ENCODE results near the gene DCAF5.

The DCAF5 gene

GRCh38 chr14:69141550-69141949 lies 11.4 kb downstream of the DCAF5 start:
- no peaks in the 10 kb centered on the region for H3K27me3 ChIP-seq (ENCODE audit: control insufficient read depth, insufficient read depth, low read length)
- no peak overlapping the region for H3K27ac ChIP-seq (ENCODE audit: low read length)
- H3K36me3 ChIP-seq (ENCODE audit: control insufficient read depth, insufficient read depth, low read length): no peaks in the 10 kb centered on the region
- no CpG with 5 or more reads among the region's 1 CpG for WGBS (ENCODE audit: insufficient coverage, insufficient read length)
- H3K4me3 ChIP-seq (ENCODE audit: low read length): no peak overlapping the region
- no peak for DNase-seq (ENCODE audit: low read depth, low spot score)
- no peaks in the 10 kb centered on the region for H3K4me1 ChIP-seq (ENCODE audit: control insufficient read depth, insufficient read depth, low read length)
- no peaks in the 10 kb centered on the region for H3K9me3 ChIP-seq (ENCODE audit: control insufficient read depth, insufficient read depth, low read length)

GRCh38 chr14:69139743-69140142 lies 13.2 kb downstream of the DCAF5 start:
- H3K36me3 ChIP-seq (ENCODE audit: control insufficient read depth, insufficient read depth, low read length): no peaks in the 10 kb centered on the region
- DNase-seq (ENCODE audit: low read depth, low spot score): no peak
- no CpG with 5 or more reads among the region's 7 CpGs for whole genome bisulfite sequencing (ENCODE audit: insufficient coverage, insufficient read length)
- no peaks in the 10 kb centered on the region for H3K9me3 ChIP-seq (ENCODE audit: control insufficient read depth, insufficient read depth, low read length)
- H3K27ac ChIP-seq (ENCODE audit: low read length): no peak overlapping the region
- no peak overlapping the region for H3K4me3 ChIP-seq (ENCODE audit: low read length)
- no peaks in the 10 kb centered on the region for H3K27me3 ChIP-seq (ENCODE audit: control insufficient read depth, insufficient read depth, low read length)
- H3K4me1 ChIP-seq (ENCODE audit: control insufficient read depth, insufficient read depth, low read length): no peaks in the 10 kb centered on the region

GRCh38 chr14:69137843-69138535 lies 14.9 kb downstream of the DCAF5 start:
- Histone ChIP-seq H3K27me3 (ENCODE audit: control insufficient read depth, insufficient read depth, low read length) (no peaks in the 10 kb centered on the region), H3K4me1 (ENCODE audit: control insufficient read depth, insufficient read depth, low read length) (no peaks in the 10 kb centered on the region), H3K27ac (ENCODE audit: low read length) (no peak overlapping the region), H3K4me3 (ENCODE audit: low read length) (no peak overlapping the region), H3K9me3 (ENCODE audit: control insufficient read depth, insufficient read depth, low read length) (no peaks in the 10 kb centered on the region), H3K36me3 (ENCODE audit: control insufficient read depth, insufficient read depth, low read length) (no peaks in the 10 kb centered on the region)
- DNase-seq (ENCODE audit: low read depth, low spot score): no peak
- no CpG with 5 or more reads among the region's 2 CpGs for WGBS (ENCODE audit: insufficient coverage, insufficient read length)

- Histone ChIP-seq H3K9me3 (ENCODE audit: control insufficient read depth, insufficient read depth, low read length) (no peaks in the 10 kb centered on the region), H3K4me1 (ENCODE audit: control insufficient read depth, insufficient read depth, low read length) (no peaks in the 10 kb centered on the region), H3K27me3 (ENCODE audit: control insufficient read depth, insufficient read depth, low read length) (no peaks in the 10 kb centered on the region), H3K4me3 (ENCODE audit: low read length) (no peak overlapping the region), H3K36me3 (ENCODE audit: control insufficient read depth, insufficient read depth, low read length) (no peaks in the 10 kb centered on the region), H3K27ac (ENCODE audit: low read length) (no peak overlapping the region)
- no peak for DNase-seq (ENCODE audit: low read depth, low spot score)
- no CpG with 5 or more reads among the region's 1 CpG for WGBS (ENCODE audit: insufficient coverage, insufficient read length)
Observed at GRCh38 chr14:69137416-69137815, 15.5 kb downstream of the DCAF5 start.

GRCh38 chr14:69135133-69135532 lies 17.8 kb downstream of the DCAF5 start:
- no CpG with 5 or more reads among the region's 4 CpGs for WGBS (ENCODE audit: insufficient coverage, insufficient read length)
- Histone ChIP-seq H3K36me3 (ENCODE audit: control insufficient read depth, insufficient read depth, low read length) (no peaks in the 10 kb centered on the region), H3K9me3 (ENCODE audit: control insufficient read depth, insufficient read depth, low read length) (no peaks in the 10 kb centered on the region), H3K27ac (ENCODE audit: low read length) (no peak overlapping the region), H3K4me1 (ENCODE audit: control insufficient read depth, insufficient read depth, low read length) (no peaks in the 10 kb centered on the region), H3K27me3 (ENCODE audit: control insufficient read depth, insufficient read depth, low read length) (no peaks in the 10 kb centered on the region), H3K4me3 (ENCODE audit: low read length) (no peak overlapping the region)
- no peak for DNase-seq (ENCODE audit: low read depth, low spot score)

GRCh38 chr14:69133206-69134125 lies 19.5 kb downstream of the DCAF5 start:
- DNase-seq (ENCODE audit: low read depth, low spot score): no peak
- Histone ChIP-seq H3K36me3 (ENCODE audit: control insufficient read depth, insufficient read depth, low read length) (no peaks in the 10 kb centered on the region), H3K27ac (ENCODE audit: low read length) (no peak overlapping the region), H3K4me3 (ENCODE audit: low read length) (no peak overlapping the region), H3K9me3 (ENCODE audit: control insufficient read depth, insufficient read depth, low read length) (no peaks in the 10 kb centered on the region), H3K4me1 (ENCODE audit: control insufficient read depth, insufficient read depth, low read length) (peaks cover under 1% of the 10 kb centered on the region; the same call in 1 of the 2 replicates), H3K27me3 (ENCODE audit: control insufficient read depth, insufficient read depth, low read length) (no peaks in the 10 kb centered on the region)
- no CpG with 5 or more reads among the region's 3 CpGs for WGBS (ENCODE audit: insufficient coverage, insufficient read length)

GRCh38 chr14:69132513-69133181 lies 20.3 kb downstream of the DCAF5 start:
- no CpG with 5 or more reads among the region's 4 CpGs for WGBS (ENCODE audit: insufficient coverage, insufficient read length)
- no peak for DNase-seq (ENCODE audit: low read depth, low spot score)
- H3K4me1 ChIP-seq (ENCODE audit: control insufficient read depth, insufficient read depth, low read length): peaks cover 1% of the 10 kb centered on the region; the same call in 1 of the 2 replicates
- no peaks in the 10 kb centered on the region for H3K9me3 ChIP-seq (ENCODE audit: control insufficient read depth, insufficient read depth, low read length)
- H3K27ac ChIP-seq (ENCODE audit: low read length): no peak overlapping the region
- no peak overlapping the region for H3K4me3 ChIP-seq (ENCODE audit: low read length)
- no peaks in the 10 kb centered on the region for H3K27me3 ChIP-seq (ENCODE audit: control insufficient read depth, insufficient read depth, low read length)
- no peaks in the 10 kb centered on the region for H3K36me3 ChIP-seq (ENCODE audit: control insufficient read depth, insufficient read depth, low read length)

- no peaks in the 10 kb centered on the region for H3K27me3 ChIP-seq (ENCODE audit: control insufficient read depth, insufficient read depth, low read length)
- H3K36me3 ChIP-seq (ENCODE audit: control insufficient read depth, insufficient read depth, low read length): no peaks in the 10 kb centered on the region
- H3K9me3 ChIP-seq (ENCODE audit: control insufficient read depth, insufficient read depth, low read length): no peaks in the 10 kb centered on the region
- WGBS (ENCODE audit: insufficient coverage, insufficient read length): no CpG with 5 or more reads among the region's 2 CpGs
- H3K27ac ChIP-seq (ENCODE audit: low read length): no peak overlapping the region
- no peak overlapping the region for H3K4me3 ChIP-seq (ENCODE audit: low read length)
- DNase-seq (ENCODE audit: low read depth, low spot score): no peak
- H3K4me1 ChIP-seq (ENCODE audit: control insufficient read depth, insufficient read depth, low read length): peaks cover 1% of the 10 kb centered on the region; the same call in 1 of the 2 replicates
Observed at GRCh38 chr14:69131176-69131575, 21.7 kb downstream of the DCAF5 start.

- WGBS (ENCODE audit: insufficient coverage, insufficient read length): no CpG with 5 or more reads among the region's 7 CpGs
Observed at GRCh38 chr14:69129264-69129880, 23.5 kb downstream of the DCAF5 start.

GRCh38 chr14:69118305-69118704 lies 34.6 kb downstream of the DCAF5 start:
- Histone ChIP-seq H3K9me3 (ENCODE audit: control insufficient read depth, insufficient read depth, low read length) (no peaks in the 10 kb centered on the region), H3K4me3 (ENCODE audit: low read length) (no peak overlapping the region), H3K27me3 (ENCODE audit: control insufficient read depth, insufficient read depth, low read length) (no peaks in the 10 kb centered on the region), H3K27ac (ENCODE audit: low read length) (no peak overlapping the region), H3K4me1 (ENCODE audit: control insufficient read depth, insufficient read depth, low read length) (no peaks in the 10 kb centered on the region), H3K36me3 (ENCODE audit: control insufficient read depth, insufficient read depth, low read length) (0 out of 2 replicates have a peak, but pooled peaks cover 3% of the 10 kb centered on the region)
- no peak for DNase-seq (ENCODE audit: low read depth, low spot score)
- WGBS (ENCODE audit: insufficient coverage, insufficient read length): no CpG with 5 or more reads among the region's 1 CpG

More at GRCh38 chr14:69129264-69129880, 23.5 kb downstream of the DCAF5 start:
- no peak overlapping the region for H3K27ac ChIP-seq (ENCODE audit: low read length)
- no peaks in the 10 kb centered on the region for H3K9me3 ChIP-seq (ENCODE audit: control insufficient read depth, insufficient read depth, low read length)
- no peaks in the 10 kb centered on the region for H3K36me3 ChIP-seq (ENCODE audit: control insufficient read depth, insufficient read depth, low read length)
- DNase-seq (ENCODE audit: low read depth, low spot score): peak; percentile 75
- H3K4me3 ChIP-seq (ENCODE audit: low read length): no peak overlapping the region
- H3K27me3 ChIP-seq (ENCODE audit: control insufficient read depth, insufficient read depth, low read length): no peaks in the 10 kb centered on the region
- peaks cover 1% of the 10 kb centered on the region; the same call in 1 of the 2 replicates for H3K4me1 ChIP-seq (ENCODE audit: control insufficient read depth, insufficient read depth, low read length)
